Esophagus muscularis mucosa (tissue), 4 donors: ENCODE results near the gene CTNNA1. TPM values are rescaled to one million over a fixed set of nuclear protein-coding genes. Genes with fewer than 3 reads are reported as not detected.

ENCODE experiments used
- DNase-seq: peaks from one replicate; pipeline ENCODE4 v3.0.0-alpha.2; 2017; ENCODE audit errors: extremely low spot score
- H3K27ac ChIP-seq, 4 donors: fragments of 200-600 bp; sonication (generic); replicated peaks in 1 of 4; 1 replicate in 3 of 4; 2 replicates in 1 of 4; pipeline ENCODE4 v1.5.1; 2016 to 2019; ENCODE audit warnings: mild to moderate bottlenecking in 1 of 4
- H3K27me3 ChIP-seq, 4 donors: fragments of 200-600 bp; sonication (generic); one replicate each; pipeline versions ENCODE4 v1.5.1 to v1.6.0; 2016 to 2019
- H3K36me3 ChIP-seq, 4 donors: fragments of 200-600 bp; sonication (generic); one replicate each; pipeline ENCODE4 v1.5.1; 2016 to 2019
- H3K4me1 ChIP-seq, 4 donors: fragments of 200-600 bp; sonication (generic); one replicate each; pipeline ENCODE4 v1.5.1; 2016 to 2019
- H3K4me3 ChIP-seq, 4 donors: fragments of 200-600 bp; sonication (generic); 1 replicate in 2 of 4; 2 replicates in 2 of 4; pipeline ENCODE4 v1.5.1; 2016 to 2019; ENCODE audit warnings: mild to moderate bottlenecking in 4 of 4, moderate library complexity in 1 of 4
- H3K9me3 ChIP-seq, 4 donors: fragments of 200-600 bp; sonication (generic); 1 replicate in 3 of 4; 2 replicates in 1 of 4; pipeline ENCODE4 v1.5.1; 2016 to 2019
- CTCF ChIP-seq, 3 experiments: fragments of 200-600 bp in 2 of 3; fragments of 450-650 bp in 1 of 3; sonication (generic) in 2 of 3; IDR thresholded peaks; one replicate each; pipeline ENCODE4 v1.5.1; 2017 to 2019; ENCODE audit warnings: antibody characterized with exemption in 3 of 3, mild to moderate bottlenecking in 2 of 3, moderate library complexity in 1 of 3
- EP300 ChIP-seq: sonication (generic); formaldehyde crosslinking; IDR thresholded peaks from one replicate; pipeline ENCODE4 v1.6.1; 2017; ENCODE audit warnings: antibody characterized with exemption
- POLR2A ChIP-seq: fragments of 450-650 bp; IDR thresholded peaks from one replicate; pipeline ENCODE4 v1.6.1; 2017; ENCODE audit warnings: antibody characterized with exemption, moderate library complexity, mild to moderate bottlenecking, low read depth
- POLR2AphosphoS5 ChIP-seq, 2 donors: sonication (generic); formaldehyde crosslinking; IDR thresholded peaks; one replicate each; pipeline ENCODE4 v1.6.1; 2017; ENCODE audit warnings: antibody characterized with exemption in 2 of 2
- WGBS: methylation state at CpG from one replicate; pipeline ENCODE4 v1.1.5; 2018; 5-methylcytosine and 5-hydroxymethylcytosine counted together
- intact Hi-C: fragments of 100-400 bp; cut with DNase I; formaldehyde crosslinking; loops from one replicate; pipeline ENCODE4 v1.15.1; 2023
- total RNA-seq, 4 donors: library from RNA; depleted of rRNA; stranded (reverse); fragments of >200 nt; gene quantifications; one replicate each; pipeline versions ENCODE4 v1.1.0 to v1.2.1, GENCODE V29; 2016

The CTNNA1 gene
- total RNA-seq, 4 donors from 2014 or later, result 335 to 423 (median 369) TPM

DNA sequence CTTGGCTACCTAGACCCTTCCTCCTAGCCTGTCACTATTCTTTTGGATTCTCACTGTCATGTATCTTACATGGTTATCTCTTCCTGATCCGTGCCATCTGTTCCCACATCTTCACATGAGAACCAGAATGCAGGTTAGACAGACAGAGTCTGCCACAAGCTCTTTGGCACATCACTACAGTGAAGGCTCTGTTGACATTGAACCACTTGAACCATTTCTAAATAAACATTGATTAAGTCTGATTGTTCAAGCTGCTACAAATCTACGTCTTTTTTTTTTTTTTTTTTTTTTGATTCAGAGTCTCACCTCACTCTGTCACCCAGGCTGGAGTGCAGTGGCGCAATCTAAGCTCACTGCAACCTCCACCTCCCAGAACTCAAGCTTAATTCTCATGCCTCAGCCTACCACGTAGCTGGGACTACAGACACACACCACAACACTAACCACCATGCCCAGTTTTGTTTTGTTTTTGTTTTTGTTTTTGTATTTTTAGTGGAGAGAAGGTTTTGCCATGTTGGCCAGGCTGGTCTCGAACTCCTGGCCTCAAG, 207.0 kb downstream of the CTNNA1 start:
- intact Hi-C loops, result no loop called here
- H3K9me3 ChIP-seq, result no peaks in the 10 kb centered on the region
- H3K4me3 ChIP-seq, result no peak overlapping the region
- no peak for TF ChIP-seq POLR2A
- TF ChIP-seq POLR2AphosphoS5 (IDR thresholded peaks at IDR 0.05), result no peak
- TF ChIP-seq EP300, result no peak
- no peak for TF ChIP-seq CTCF (IDR thresholded peaks at IDR 0.05)
- 95% methylated on average over 5 of the region's 5 CpGs for WGBS
- H3K27me3 ChIP-seq, result no peaks in the 10 kb centered on the region
- H3K4me1 ChIP-seq, result peaks cover 6 to 19% (median 13%) of the 10 kb centered on the region in 4 donors
- H3K27ac ChIP-seq, result no peak overlapping the region
- no peak for DNase-seq
- H3K36me3 ChIP-seq, result no peaks in the 10 kb centered on the region

DNA sequence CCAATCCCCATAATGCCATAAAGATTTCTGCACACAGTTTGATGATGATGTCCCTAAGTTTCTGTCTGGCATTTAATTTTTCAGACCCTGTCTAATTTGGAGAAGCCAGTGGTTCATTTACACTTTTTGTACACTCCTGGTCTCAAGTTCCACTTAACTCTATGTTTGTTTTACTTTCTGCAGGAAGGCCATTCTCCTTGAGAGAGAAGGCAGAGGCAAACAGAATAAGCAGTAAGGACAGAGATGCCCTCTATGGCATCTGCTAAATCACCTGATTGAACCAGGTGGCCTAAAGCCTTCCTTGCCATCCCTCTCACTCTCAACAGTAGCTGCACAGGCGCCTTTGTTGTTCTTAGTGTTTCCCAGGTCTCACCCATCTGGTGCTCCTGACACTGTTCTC, 208.0 kb downstream of the CTNNA1 start:
- Histone ChIP-seq H3K27me3 (no peaks in the 10 kb centered on the region), H3K4me1 (peaks cover 0 to 14% (median 6%) of the 10 kb centered on the region in 4 donors), H3K9me3 (no peaks in the 10 kb centered on the region), H3K27ac (no peak overlapping the region), H3K4me3 (no peak overlapping the region), H3K36me3 (no peaks in the 10 kb centered on the region)
- no peak for TF ChIP-seq EP300
- intact Hi-C loops, result no loop called here
- 100% methylated on average over 1 of the region's 1 CpG for WGBS
- no peak for DNase-seq

- no peak overlapping the region for H3K27ac ChIP-seq
- peaks cover 0 to 14% (median 6%) of the 10 kb centered on the region in 4 donors for H3K4me1 ChIP-seq
- no peaks in the 10 kb centered on the region for H3K36me3 ChIP-seq
- DNase-seq, result no peak
- H3K4me3 ChIP-seq, result no peak overlapping the region
- 91% methylated on average over 1 of the region's 1 CpG for WGBS
- H3K27me3 ChIP-seq, result no peaks in the 10 kb centered on the region
- intact Hi-C loops, result no loop called here
- H3K9me3 ChIP-seq, result no peaks in the 10 kb centered on the region
- TF ChIP-seq POLR2AphosphoS5 (IDR thresholded peaks at IDR 0.05), result no peak
- TF ChIP-seq CTCF (IDR thresholded peaks at IDR 0.05), result no peak
- TF ChIP-seq POLR2A, result no peak
- TF ChIP-seq EP300, result no peak
Measured at GRCh38 chr5:138961729-138962128, 208.5 kb downstream of the CTNNA1 start.

DNA sequence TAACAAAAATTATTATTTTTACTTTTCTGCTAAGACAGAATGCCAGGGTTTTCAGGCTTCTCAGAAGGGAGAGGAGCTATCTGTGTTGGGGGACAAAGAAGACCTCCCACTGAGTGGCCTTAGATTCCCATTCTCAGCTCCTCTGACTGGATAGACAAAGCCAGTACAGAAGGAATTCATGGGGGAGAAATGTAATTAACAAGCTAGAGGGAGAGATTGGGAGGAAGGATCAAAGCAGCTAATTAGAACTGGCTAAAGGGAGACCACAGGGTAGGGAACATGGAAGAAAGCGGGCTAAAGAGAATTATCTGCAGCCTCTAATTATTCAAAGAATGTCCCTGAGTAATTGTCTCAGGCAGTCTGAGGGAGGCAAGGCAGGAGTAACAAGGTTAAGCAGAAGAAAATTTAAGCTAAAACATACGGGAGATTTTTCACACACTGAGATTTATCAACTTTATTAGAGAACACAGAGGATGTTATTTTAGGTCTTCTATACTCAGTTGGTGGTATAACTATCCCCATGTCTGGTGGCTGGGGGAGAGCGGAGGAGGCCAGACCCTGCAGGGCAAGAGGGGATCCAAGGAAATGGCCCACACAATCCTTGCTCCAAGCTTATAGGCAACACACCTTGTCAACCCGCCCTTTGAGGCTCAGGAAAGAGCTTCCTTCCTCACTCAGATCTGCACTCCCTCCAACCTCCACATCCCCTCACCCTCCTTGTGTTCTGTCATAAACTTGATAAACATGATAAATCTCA, 209.6 kb downstream of the CTNNA1 start:
- no peak for DNase-seq
- WGBS, result 92% methylated on average over 4 of the region's 4 CpGs
- no peak for TF ChIP-seq POLR2A
- TF ChIP-seq EP300, result no peak
- no peak for TF ChIP-seq POLR2AphosphoS5 (IDR thresholded peaks at IDR 0.05)
- no peak for TF ChIP-seq CTCF (IDR thresholded peaks at IDR 0.05)
- Histone ChIP-seq H3K4me3 (no peak overlapping the region), H3K27me3 (no peaks in the 10 kb centered on the region), H3K9me3 (no peaks in the 10 kb centered on the region), H3K27ac (no peak overlapping the region), H3K4me1 (peaks cover under 1 to 18% (median 9%) of the 10 kb centered on the region in 4 donors), H3K36me3 (no peaks in the 10 kb centered on the region)
- intact Hi-C loops, result no loop called here

- WGBS, result 88% methylated on average over 13 of the region's 13 CpGs
- no peaks in the 10 kb centered on the region for H3K36me3 ChIP-seq
- intact Hi-C loops, result no loop called here
- H3K4me1 ChIP-seq, result peaks cover 10 to 22% (median 13%) of the 10 kb centered on the region in 4 donors
- H3K4me3 ChIP-seq, result no peak overlapping the region
- no peaks in the 10 kb centered on the region for H3K9me3 ChIP-seq
- H3K27me3 ChIP-seq, result no peaks in the 10 kb centered on the region
- TF ChIP-seq CTCF (IDR thresholded peaks at IDR 0.05) (no peak), POLR2AphosphoS5 (IDR thresholded peaks at IDR 0.05) (no peak), POLR2A (no peak), EP300 (no peak)
- no peak for DNase-seq
- H3K27ac ChIP-seq, result no peak overlapping the region
Measured at GRCh38 chr5:138963763-138964371, 210.6 kb downstream of the CTNNA1 start.
